T-helper 2 cell treated with Interferon-gamma antibody and Interleukin-4, amounts not matched to agents 100 ng/mL and 5 ng/mL, for 36 hours (primary cell): ENCODE results near the gene GALNT7. TPM values are rescaled to one million over a fixed set of nuclear protein-coding genes. Genes with fewer than 3 reads are reported as not detected.
"Not testable (repeated sequence)": the region's sequence is repeated elsewhere in the genome, so short reads cannot be mapped to it uniquely, and the experiment has no call there.

Experiments used
- intact Hi-C: fragments of 100-400 bp; cut with micrococcal nuclease; formaldehyde crosslinking; loops from one replicate; pipeline ENCODE4 v1.15.1; 2023
- total RNA-seq: library from RNA; stranded (reverse); gene quantifications from 2 replicates; pipeline ENCODE4 v1.2.3, GENCODE V29; 2022

Gene GALNT7
- total RNA-seq, 1 donor from 2014 or later = 20.5 TPM

GRCh38 chr4:173165706-173166105 lies 2.9 kb upstream of the GALNT7 start:
- intact Hi-C loops = loop anchor here (5.0 kb wide), 2 partner anchors 92 to 138 kb away; no protein-coding TSS in a partner anchor

GRCh38 chr4:173166491-173166890 lies 2.1 kb upstream of the GALNT7 start:
- intact Hi-C loops = loop anchor here (5.0 kb wide), 2 partner anchors 91 to 139 kb away; no protein-coding TSS in a partner anchor

- intact Hi-C loops = loop anchor here (1.0 to 5.0 kb wide), 4 partner anchors 89 to 202 kb away; partner anchors contain the start of gene SAP30
Observed at GRCh38 chr4:173167758-173168395, 734 bp upstream of the GALNT7 start.

GRCh38 chr4:173169178-173169427 lies 492 bp downstream of the GALNT7 start:
- intact Hi-C loops = loop anchor here (1.0 to 5.0 kb wide), 4 partner anchors 88 to 165 kb away; partner anchors contain the start of gene HMGB2

- intact Hi-C loops = loop anchor here (1.0 to 5.0 kb wide), 4 partner anchors 88 to 165 kb away; partner anchors contain the start of gene HMGB2
Observed at GRCh38 chr4:173169428-173170181, 994 bp downstream of the GALNT7 start.

GRCh38 chr4:173170182-173170778 lies 1.7 kb downstream of the GALNT7 start:
- intact Hi-C loops = no loop called here

GRCh38 chr4:173171098-173171497 lies 2.5 kb downstream of the GALNT7 start:
- intact Hi-C loops = no loop called here

- intact Hi-C loops = no loop called here
Observed at GRCh38 chr4:173171987-173172386, 3.4 kb downstream of the GALNT7 start.

- intact Hi-C loops = no loop called here
Observed at GRCh38 chr4:173174184-173174583, 5.6 kb downstream of the GALNT7 start.

- intact Hi-C loops = no loop called here
Observed at GRCh38 chr4:173174594-173175012, 6.0 kb downstream of the GALNT7 start.

- intact Hi-C loops = no loop called here
Observed at GRCh38 chr4:173176010-173176409, 7.4 kb downstream of the GALNT7 start.

- intact Hi-C loops = no loop called here
Observed at GRCh38 chr4:173177232-173177631, 8.6 kb downstream of the GALNT7 start.

GRCh38 chr4:173178144-173178543 lies 9.5 kb downstream of the GALNT7 start:
- intact Hi-C loops = no loop called here

GRCh38 chr4:173181848-173182247 lies 13.2 kb downstream of the GALNT7 start:
- intact Hi-C loops = no loop called here

GRCh38 chr4:173182403-173182802 lies 13.8 kb downstream of the GALNT7 start:
- intact Hi-C loops = no loop called here

GRCh38 chr4:173183659-173184247 lies 15.1 kb downstream of the GALNT7 start:
- intact Hi-C loops = not testable (repeated sequence)

GRCh38 chr4:173185847-173186510 lies 17.4 kb downstream of the GALNT7 start:
- intact Hi-C loops = no loop called here

- intact Hi-C loops = no loop called here
Observed at GRCh38 chr4:173187732-173188131, 19.1 kb downstream of the GALNT7 start.

GRCh38 chr4:173188648-173189047 lies 20.0 kb downstream of the GALNT7 start:
- intact Hi-C loops = no loop called here

GRCh38 chr4:173189117-173189693 lies 20.6 kb downstream of the GALNT7 start:
- intact Hi-C loops = no loop called here

GRCh38 chr4:173191623-173192041 lies 23.0 kb downstream of the GALNT7 start:
- intact Hi-C loops = no loop called here
